Measurements from ENCODE around the gene BICDL1.
"Not testable (repeated sequence)": the region's sequence is repeated elsewhere in the genome, so short reads cannot be mapped to it uniquely, and the experiment has no call there.

The BICDL1 gene

GRCh38 chr12:120006258-120006975 lies 17.4 kb downstream of the BICDL1 start:
- no peak for DNase-seq

- no peak for DNase-seq
Observed at GRCh38 chr12:120007272-120007671, 18.2 kb downstream of the BICDL1 start.

- no peak for DNase-seq
Observed at GRCh38 chr12:120010661-120011230, 21.7 kb downstream of the BICDL1 start.

GRCh38 chr12:120012067-120012621 lies 23.1 kb downstream of the BICDL1 start:
- no peak for DNase-seq

GRCh38 chr12:120013659-120014380 lies 24.8 kb downstream of the BICDL1 start:
- DNase-seq: no peak

- DNase-seq: not testable (repeated sequence)
Observed at GRCh38 chr12:120014381-120014735, 25.3 kb downstream of the BICDL1 start.

- no peak for DNase-seq
Observed at GRCh38 chr12:120015313-120015712, 26.3 kb downstream of the BICDL1 start.

- DNase-seq: not testable (repeated sequence)
Observed at GRCh38 chr12:120016199-120016598, 27.2 kb downstream of the BICDL1 start.

GRCh38 chr12:120019197-120019596 lies 30.2 kb downstream of the BICDL1 start:
- no peak for DNase-seq

GRCh38 chr12:120019938-120020337 lies 30.9 kb downstream of the BICDL1 start:
- no peak for DNase-seq

- no peak for DNase-seq
Observed at GRCh38 chr12:120024193-120024592, 35.2 kb downstream of the BICDL1 start.

- DNase-seq: no peak
Observed at GRCh38 chr12:120025640-120026039, 36.6 kb downstream of the BICDL1 start.

- no peak for DNase-seq
Observed at GRCh38 chr12:120032242-120032641, 43.2 kb downstream of the BICDL1 start.

GRCh38 chr12:120037851-120038250 lies 48.8 kb downstream of the BICDL1 start:
- DNase-seq: no peak

GRCh38 chr12:120039711-120040110 lies 50.7 kb downstream of the BICDL1 start:
- DNase-seq: no peak

GRCh38 chr12:120041386-120042231 lies 52.6 kb downstream of the BICDL1 start:
- no peak for DNase-seq

- DNase-seq: not testable (repeated sequence)
Observed at GRCh38 chr12:120045367-120045766, 56.3 kb downstream of the BICDL1 start.

GRCh38 chr12:120047072-120047471 lies 58.0 kb downstream of the BICDL1 start:
- no peak for DNase-seq

GRCh38 chr12:120048263-120048662 lies 59.2 kb downstream of the BICDL1 start:
- DNase-seq: no peak

- DNase-seq: no peak
Observed at GRCh38 chr12:120049426-120049825, 60.4 kb downstream of the BICDL1 start.

GRCh38 chr12:120051535-120051934 lies 62.5 kb downstream of the BICDL1 start:
- no peak for DNase-seq

- DNase-seq: no peak
Observed at GRCh38 chr12:120054293-120054692, 65.3 kb downstream of the BICDL1 start.

All from NCI-H1694 treated with DMSO at 0.1 percent for 48 hours (cell line).